DMS 273 treated with DMSO at 0.1 percent for 48 hours (cell line): ENCODE measurements around the gene RIMS4.
A peak's percentile ranks its signal among the peaks of the same experiment; 100 is the strongest.

Experiments used
- DNase-seq: peaks from one replicate; lab custom pipeline; 2025; lab: John Stamatoyannopoulos, UW

Gene RIMS4

GRCh38 chr20:44739942-44740341 is 70.4 kb downstream of the RIMS4 start:
- DNase-seq, result peak; percentile 77

GRCh38 chr20:44738813-44739477 is 71.4 kb downstream of the RIMS4 start:
- peak; percentile 82 for DNase-seq

GRCh38 chr20:44737116-44737515 is 73.2 kb downstream of the RIMS4 start:
- DNase-seq, result no peak

GRCh38 chr20:44736170-44737021 is 74.0 kb downstream of the RIMS4 start:
- DNase-seq, result peak; percentile 60

GRCh38 chr20:44735816-44736169 is 74.6 kb downstream of the RIMS4 start:
- DNase-seq, result no peak

GRCh38 chr20:44734938-44735337 is 75.4 kb downstream of the RIMS4 start:
- DNase-seq, result no peak

- peak; percentile 21 for DNase-seq
Observed at GRCh38 chr20:44733341-44734069, 76.8 kb downstream of the RIMS4 start.

- DNase-seq, result no peak
Observed at GRCh38 chr20:44732327-44732726, 78.0 kb downstream of the RIMS4 start.

- no peak for DNase-seq
Observed at GRCh38 chr20:44731657-44732056, 78.7 kb downstream of the RIMS4 start.

GRCh38 chr20:44730441-44730840 is 79.9 kb downstream of the RIMS4 start:
- DNase-seq, result no peak

- peak; percentile 80 for DNase-seq
Observed at GRCh38 chr20:44728801-44729443, 81.4 kb downstream of the RIMS4 start.

- DNase-seq, result no peak
Observed at GRCh38 chr20:44727651-44728050, 82.7 kb downstream of the RIMS4 start.

- DNase-seq, result no peak
Observed at GRCh38 chr20:44727039-44727438, 83.3 kb downstream of the RIMS4 start.

- no peak for DNase-seq
Observed at GRCh38 chr20:44725837-44726236, 84.5 kb downstream of the RIMS4 start.

GRCh38 chr20:44724423-44725091 is 85.8 kb downstream of the RIMS4 start:
- DNase-seq, result no peak

- no peak for DNase-seq
Observed at GRCh38 chr20:44723798-44724362, 86.5 kb downstream of the RIMS4 start.

GRCh38 chr20:44723391-44723790 is 87.0 kb downstream of the RIMS4 start:
- no peak for DNase-seq

- no peak for DNase-seq
Observed at GRCh38 chr20:44722990-44723389, 87.4 kb downstream of the RIMS4 start.

GRCh38 chr20:44721785-44722054 is 88.6 kb downstream of the RIMS4 start:
- no peak for DNase-seq

- DNase-seq, result no peak
Observed at GRCh38 chr20:44720997-44721784, 89.2 kb downstream of the RIMS4 start.

- peak; percentile 57 for DNase-seq
Observed at GRCh38 chr20:44720621-44720996, 89.7 kb downstream of the RIMS4 start.
